ENCODE measurements around the gene CDK5RAP3.
"Not testable (repeated sequence)": the region's sequence is repeated elsewhere in the genome, so short reads cannot be mapped to it uniquely, and the experiment has no call there.

Gene CDK5RAP3

DNA sequence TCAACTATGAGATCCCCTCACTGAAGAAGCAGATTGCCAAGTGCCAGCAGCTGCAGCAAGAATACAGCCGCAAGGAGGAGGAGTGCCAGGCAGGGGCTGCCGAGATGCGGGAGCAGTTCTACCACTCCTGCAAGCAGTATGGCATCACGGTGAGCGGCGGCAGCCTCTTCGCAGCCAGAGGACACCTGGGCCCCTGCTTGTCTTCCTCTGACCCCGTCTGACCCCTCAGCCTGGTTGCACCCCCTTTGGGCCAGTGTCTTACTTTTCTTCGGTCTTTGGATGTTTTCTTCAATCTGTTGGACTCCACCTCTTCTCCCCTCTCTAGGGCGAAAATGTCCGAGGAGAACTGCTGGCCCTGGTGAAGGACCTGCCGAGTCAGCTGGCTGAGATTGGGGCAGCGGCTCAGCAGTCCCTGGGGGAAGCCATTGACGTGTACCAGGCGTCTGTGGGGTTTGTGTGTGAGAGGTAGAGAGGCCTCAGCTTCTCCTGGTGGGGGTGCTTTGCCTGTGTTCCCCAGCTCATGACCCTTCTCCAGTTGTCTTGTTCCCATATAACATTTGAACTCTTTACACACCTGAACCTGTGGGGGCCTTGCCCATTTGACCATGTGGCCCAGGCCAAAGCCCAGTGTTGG, 4.4 kb downstream of the CDK5RAP3 start:
- DNase-seq (ENCODE audit: low read depth in 2 of 2) = no peak

DNA sequence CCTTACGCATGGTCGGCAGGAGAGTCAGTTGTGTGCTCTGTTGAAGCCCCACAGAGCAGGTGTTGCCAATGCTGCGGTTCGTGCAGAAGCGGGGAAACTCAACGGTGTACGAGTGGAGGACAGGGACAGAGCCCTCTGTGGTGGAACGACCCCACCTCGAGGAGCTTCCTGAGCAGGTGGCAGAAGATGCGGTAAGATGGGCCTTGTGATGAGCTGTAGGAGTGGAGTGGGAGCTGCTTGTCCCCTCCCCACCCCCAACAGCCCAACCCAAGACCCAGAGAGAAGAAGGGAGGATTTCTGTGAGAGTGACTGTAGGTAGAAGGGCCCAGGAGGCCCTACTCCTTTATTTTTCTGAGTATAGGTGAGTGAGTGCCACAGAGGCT, 4.9 kb downstream of the CDK5RAP3 start:
- DNase-seq (ENCODE audit: low read depth in 2 of 2) = no peak

DNA sequence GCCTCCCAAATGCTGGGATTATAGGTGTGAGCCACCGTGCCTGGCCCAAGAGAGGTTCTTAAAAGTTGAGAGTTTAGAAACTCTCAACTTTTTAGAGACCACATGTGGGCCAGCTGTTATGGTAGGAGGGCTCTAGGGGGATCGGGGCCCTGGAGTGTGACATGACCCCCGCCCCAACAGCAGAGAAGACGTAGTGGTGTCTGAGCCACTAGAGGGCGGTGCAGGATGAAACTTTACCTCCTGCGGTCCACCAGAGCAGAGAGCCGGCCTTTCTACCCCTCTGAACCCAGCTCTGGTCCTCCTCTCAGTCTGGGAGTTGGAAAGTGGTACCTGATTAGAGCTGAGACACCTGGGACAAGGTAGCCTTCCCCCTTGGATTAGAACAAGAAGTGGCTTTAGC, 7.4 kb downstream of the CDK5RAP3 start:
- DNase-seq (ENCODE audit: low read depth in 2 of 2) = peak in 1 of 2 experiments; percentile 24

DNA sequence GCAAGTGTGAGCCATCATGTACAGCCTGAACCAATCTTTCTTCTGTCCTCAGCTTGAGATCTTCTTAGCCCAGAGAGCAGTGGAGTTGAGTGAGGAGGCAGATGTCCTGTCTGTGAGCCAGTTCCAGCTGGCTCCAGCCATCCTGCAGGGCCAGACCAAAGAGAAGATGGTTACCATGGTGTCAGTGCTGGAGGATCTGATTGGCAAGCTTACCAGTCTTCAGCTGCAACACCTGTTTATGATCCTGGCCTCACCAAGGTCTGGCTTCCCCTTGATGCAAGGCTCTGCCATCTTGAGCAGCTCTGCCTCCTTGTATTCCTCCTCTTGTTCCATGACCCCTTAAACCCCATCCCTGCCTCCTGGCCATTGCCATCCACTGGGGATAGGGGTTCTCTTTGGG, 9.6 kb downstream of the CDK5RAP3 start:
- no peak for DNase-seq (ENCODE audit: low read depth in 2 of 2)

DNA sequence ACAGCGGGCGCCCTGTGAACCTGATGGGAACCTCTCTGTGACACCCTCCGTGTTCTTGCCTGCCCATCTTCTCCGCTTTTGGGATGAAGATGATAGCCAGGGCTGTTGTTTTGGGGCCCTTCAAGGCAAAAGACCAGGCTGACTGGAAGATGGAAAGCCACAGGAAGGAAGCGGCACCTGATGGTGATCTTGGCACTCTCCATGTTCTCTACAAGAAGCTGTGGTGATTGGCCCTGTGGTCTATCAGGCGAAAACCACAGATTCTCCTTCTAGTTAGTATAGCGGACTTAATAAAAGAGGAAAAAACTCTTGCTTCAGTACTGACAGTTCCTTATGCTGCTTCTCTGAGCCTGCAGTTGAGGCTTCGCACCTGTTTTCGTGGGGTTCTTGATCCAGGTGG, 10.5 kb downstream of the CDK5RAP3 start:
- no peak for DNase-seq (ENCODE audit: low read depth in 2 of 2)

DNA sequence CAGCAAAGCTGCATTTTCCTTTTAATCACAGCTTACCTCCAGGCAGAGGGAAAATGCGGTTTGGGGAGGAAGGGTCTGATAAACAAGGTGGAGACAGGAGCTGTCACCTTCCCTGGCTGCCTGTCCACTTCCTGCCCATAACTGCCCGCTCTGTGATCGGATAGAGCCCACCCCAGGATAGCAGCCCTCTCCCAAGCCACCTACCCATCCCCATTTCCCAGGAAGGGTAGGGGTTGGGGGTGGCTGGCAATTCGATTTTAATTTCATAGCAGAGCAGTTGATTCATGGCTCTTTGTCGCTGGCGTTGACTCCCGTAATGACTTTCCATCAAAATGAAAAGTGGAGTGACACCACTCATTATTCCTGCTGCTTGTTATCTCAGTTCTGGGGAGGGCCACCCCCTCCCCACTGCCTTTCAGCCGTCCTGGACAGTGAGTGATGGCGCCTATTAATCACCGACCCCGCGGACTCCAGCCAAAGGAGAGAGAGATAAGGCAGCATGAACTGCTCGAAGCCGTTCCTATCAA, 11.2 kb downstream of the CDK5RAP3 start:
- no peak for DNase-seq (ENCODE audit: low read depth in 2 of 2)

DNA sequence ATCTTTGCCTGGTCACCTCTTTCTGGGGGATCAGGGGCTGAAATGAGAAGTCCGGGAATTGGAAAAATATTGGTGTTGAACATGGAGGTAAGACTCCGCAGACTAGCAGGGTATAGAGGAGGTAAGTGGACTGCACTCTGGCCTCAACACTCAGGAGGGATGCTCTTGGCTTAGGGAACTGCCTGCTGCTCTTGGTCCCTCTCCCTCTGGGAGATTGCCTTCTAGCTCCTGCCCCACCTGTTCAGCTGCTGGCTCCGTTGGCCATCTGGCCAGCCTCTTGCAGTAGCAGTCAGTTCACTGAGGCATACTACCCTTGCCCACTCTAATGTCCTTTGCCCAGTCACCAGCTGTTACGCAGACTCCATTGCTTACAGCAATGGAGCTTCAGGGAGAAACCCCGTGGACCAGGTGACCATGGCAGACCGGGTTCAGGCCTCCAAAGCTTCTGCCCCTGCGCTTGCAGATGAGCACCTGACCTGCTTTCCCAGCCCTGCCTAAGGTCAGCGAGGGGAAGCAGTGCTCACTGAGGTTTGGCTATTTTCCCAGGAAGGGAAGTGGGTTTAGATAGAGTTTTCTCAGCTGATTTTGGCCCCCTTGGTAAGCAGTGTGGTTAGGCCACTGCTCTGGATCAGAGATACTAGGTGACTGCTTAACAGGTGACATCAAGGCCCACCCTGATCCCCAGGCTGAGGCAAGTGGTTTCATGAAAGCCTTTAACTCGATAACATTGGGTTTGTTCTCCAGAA, 11.9 kb downstream of the CDK5RAP3 start:
- no peak for DNase-seq (ENCODE audit: low read depth in 2 of 2)

DNA sequence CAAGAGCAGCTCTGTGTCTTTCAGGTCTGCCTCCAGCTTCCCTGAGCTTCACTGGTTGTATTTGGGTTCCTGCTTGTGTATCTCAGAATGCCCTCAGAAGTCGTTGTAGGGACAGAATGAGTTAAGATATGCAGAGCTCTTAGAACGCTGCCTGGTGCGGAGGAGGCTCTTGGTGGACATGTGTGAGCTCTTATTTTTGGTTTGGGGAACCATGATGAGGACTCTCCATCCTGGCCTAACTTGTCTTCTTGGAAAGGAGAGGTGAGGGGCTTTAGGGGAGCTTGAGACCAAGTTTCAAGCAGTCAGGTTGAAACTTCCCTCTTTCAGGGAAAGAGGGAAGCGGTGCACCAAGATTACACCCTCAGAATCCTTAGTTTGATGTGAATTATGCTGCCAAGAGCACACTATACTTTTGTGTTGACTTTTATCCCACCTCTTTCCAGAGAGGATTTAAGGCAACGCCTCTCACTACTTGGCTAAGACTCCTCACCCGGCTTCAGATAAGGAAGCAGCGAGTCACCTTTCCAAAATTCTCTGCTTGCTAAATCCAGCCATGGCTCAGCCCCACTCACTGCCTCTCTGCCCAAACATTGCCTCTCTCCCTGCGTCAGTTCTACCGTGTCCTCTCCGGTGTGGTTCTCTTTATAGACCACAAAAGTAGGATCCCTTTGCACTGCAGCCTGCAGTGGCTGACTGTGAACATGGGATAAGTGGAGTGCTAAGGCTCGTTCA, 12.7 kb downstream of the CDK5RAP3 start:
- DNase-seq (ENCODE audit: low read depth in 2 of 2) = no peak

DNA sequence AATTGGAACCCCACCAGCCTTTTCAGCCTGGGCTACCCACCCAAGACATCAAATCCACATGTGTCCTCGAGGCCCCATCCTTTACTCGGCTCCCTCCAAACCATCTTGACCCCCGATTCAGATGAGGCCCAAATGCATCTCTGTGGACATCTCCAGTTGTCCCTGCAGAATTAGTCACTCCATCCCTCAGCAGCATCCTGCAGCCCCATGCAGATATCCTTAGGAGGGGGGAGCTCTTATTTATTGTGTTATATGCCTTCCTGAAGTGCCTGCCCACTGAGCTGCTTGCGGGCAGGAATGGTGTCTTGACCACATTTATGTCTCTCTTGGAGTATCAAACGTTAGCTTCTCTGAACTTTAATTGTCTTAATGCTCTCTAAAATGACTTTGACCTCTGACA, 15.6 kb downstream of the CDK5RAP3 start:
- no peak for DNase-seq (ENCODE audit: low read depth in 2 of 2)

DNA sequence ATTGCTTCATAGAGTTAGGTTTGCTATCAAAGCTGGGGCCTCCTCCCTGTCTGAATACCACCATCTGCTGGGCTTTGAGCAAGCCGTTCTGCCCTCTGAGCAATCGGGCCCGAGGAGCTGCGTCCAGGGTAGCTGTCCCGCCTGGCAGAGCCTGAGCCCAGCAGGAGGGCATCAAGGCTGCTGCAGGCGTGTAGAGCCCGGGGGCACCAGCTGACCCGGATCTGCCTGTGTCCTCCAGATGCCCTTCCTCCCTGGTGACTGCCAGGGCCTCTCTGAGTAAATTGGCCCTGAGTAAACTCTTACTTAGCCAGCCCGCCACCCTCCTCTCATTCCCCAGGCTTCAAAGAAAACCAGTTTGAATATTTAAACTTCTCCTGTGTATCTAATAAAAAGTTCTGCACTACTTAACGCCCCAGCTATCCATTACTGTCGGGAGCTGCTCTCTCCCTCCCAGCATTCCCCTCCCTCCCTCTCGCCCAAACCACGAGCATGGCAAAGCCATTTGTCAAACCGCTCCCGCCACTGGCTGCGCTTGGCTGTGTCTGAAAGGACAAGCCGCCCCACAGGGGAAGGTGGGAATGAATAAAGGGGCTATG, 16.4 kb downstream of the CDK5RAP3 start:
- DNase-seq (ENCODE audit: low read depth in 2 of 2) = no peak

DNA sequence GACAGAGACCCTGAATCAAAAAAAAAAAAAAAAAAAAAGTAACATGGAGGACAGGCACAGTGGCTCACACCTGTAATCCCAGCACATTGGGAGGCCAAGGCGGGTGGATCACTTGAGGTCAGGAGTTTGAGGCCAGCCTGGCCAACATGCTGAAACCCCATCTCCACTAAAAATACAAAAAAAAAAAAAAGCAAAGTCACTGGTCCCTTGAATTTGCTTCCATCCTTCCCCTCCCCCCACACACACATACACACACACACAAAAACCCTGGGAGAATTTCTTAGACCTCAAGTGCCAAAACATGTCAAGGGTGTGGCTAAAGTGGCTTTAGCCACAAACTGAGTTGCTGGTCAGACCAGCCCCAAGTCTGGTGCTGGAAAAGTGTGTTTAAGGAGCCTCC, 17.5 kb downstream of the CDK5RAP3 start:
- not testable (repeated sequence) for DNase-seq (ENCODE audit: low read depth in 2 of 2)

DNA sequence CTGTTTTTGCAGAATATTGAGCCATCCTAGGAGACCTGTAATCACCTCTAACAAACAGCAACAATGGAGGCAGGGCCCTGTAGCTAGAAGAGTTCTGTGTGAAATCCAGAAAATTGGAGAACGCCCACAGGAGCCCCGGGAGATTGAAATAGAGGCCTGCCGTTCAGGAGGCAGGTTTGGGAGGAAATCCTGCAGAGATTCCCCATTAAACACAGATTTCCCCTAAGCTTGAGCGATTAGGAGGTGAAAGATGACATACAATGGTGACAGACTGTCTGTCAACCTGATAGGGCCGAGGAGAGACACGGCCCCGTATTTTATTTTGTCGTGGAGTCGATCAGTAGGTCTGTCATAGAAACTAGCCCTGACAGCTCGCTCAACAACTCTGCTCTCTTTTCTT, 18.2 kb downstream of the CDK5RAP3 start:
- DNase-seq (ENCODE audit: low read depth in 2 of 2) = no peak

DNA sequence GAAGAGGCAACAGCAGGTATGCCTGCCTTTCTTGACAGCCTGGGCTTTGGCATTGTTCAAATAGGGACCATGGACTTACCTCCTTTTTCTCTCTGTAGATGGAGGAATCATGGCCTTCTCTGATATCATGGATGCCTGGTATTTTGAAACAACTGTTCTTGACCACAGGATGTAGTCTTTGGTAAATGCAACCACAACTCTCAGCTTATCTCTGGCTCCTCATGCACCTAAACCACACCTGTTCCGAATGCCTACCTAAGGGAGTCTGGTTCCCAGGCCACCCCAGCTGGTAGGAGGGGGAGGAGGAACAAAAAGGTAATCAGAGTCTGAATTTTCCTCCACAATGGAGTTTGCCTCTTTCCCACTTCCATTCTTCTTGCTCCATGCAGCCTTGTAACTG, 18.8 kb downstream of the CDK5RAP3 start:
- DNase-seq (ENCODE audit: low read depth in 2 of 2) = no peak

DNA sequence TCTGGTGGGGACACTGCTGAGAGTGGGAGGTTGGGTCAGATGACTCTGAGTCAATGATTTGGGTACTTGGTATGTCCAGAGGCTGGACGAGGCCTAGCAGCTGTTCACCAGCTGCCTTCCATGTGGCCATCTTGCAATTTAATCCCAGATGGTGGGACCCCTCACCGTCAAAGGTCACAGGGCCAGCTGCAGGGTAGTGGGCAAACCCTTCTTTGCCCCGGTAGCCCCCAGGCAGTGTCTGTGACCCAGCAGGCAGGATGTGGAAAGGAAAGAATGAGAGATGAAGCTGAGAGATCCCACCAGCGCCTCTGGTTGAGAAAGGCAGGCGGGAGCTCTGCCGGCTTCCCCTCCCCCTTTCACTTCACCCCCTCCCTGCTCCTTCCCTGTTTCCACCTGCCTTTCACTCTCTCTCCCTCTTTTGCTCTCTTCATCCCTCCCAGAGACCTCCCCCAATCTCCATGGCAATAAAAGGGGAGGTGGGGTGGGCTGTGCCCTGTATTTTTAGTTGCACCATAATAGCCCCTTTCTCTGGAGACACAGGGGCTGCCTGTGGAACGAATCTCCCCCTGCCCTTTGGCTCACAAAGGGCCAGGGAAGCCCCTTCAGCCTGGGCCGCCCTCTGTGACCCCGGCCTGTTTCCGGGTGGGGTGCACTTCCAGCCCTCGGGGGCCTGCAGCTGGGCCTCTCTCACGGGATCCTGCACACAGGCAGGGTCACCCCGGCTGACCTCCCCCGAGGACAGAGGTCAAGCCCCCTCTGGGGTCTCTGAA, 20.2 kb downstream of the CDK5RAP3 start:
- no peak for DNase-seq (ENCODE audit: low read depth in 2 of 2)

DNA sequence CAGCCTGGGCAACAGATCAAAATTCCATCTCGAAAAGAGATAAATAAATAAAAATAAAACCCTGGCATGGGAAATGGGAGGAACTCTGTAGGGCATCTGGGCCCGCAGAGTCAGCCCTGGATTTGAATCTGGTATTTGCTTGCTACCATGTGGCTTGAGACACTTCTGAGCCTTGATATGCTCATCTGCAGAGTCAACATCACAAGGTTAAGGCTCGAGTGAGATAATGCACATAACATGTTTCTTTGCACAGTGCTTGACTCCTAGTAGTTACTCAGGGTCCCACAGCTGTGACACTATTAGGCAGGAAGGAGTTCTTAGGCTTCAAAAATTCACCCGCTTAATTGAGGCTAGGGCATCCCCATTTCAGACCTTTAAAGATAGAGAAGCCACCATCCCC, 21.3 kb downstream of the CDK5RAP3 start:
- no peak for DNase-seq (ENCODE audit: low read depth in 2 of 2)

DNA sequence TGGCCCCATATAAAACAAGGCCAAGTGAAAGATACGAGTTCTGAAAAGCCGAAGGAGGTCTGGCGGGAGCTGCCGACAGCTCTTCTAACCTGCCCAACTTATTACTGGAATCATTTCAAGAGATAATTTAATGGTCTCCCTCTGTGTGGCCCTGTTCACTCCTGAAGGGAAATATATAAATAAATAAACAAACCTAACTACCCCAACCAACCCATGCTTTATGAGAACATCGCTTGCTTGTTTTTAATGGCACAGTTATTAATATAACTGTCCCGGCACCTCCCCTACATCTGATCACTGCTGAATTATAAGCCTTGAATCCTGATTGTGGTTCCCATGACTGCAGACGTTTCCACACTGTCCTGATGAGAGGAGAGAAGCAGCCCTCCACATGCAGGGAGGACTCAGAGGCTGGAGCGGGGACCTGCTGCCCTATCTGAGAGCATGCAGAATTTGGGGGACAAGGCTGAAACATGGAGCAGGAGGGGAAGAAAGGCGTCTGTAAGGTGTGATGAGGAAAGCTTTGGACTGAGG, 22.2 kb downstream of the CDK5RAP3 start:
- no peak for DNase-seq (ENCODE audit: low read depth in 2 of 2)

DNA sequence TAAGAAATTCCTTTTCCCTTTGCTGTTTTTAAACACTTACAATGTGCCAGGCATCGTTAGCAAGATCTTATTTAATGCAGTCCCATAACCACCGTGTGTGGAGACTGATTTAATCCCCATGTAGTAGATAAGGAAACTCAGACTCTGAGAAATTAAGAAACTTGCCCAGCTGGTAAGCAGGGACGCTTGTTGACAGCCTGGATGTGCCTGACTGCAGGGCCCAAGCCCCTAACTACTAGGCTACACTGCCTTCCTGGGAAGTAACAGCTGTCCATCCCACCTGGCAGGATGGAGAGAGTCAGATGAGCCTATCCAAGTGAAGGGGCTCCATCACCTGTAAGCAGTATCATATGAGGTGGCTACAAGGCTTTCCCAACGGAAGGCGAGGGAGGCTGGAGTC, 23.1 kb downstream of the CDK5RAP3 start:
- DNase-seq (ENCODE audit: low read depth in 2 of 2) = no peak

DNA sequence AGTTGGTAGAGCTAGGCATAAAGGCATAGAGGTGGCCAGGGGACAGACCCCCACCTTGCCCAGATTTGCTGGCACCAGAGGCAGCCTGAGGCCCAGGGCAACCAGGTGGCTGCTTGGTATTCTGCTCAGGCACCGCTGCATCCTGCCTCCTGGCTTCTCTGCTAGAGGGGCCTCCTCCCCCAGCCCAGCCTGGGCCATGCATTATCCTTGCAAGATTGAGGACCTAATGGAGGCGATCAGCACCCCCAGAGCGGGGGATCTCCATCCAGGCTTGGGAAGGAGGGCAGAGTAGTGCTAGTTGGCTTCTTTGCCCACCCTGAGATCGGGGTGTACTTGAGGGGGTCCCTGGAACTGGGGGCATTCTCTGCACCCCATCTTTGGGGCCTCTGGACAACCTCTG, 23.8 kb downstream of the CDK5RAP3 start:
- no peak for DNase-seq (ENCODE audit: low read depth in 2 of 2)

DNA sequence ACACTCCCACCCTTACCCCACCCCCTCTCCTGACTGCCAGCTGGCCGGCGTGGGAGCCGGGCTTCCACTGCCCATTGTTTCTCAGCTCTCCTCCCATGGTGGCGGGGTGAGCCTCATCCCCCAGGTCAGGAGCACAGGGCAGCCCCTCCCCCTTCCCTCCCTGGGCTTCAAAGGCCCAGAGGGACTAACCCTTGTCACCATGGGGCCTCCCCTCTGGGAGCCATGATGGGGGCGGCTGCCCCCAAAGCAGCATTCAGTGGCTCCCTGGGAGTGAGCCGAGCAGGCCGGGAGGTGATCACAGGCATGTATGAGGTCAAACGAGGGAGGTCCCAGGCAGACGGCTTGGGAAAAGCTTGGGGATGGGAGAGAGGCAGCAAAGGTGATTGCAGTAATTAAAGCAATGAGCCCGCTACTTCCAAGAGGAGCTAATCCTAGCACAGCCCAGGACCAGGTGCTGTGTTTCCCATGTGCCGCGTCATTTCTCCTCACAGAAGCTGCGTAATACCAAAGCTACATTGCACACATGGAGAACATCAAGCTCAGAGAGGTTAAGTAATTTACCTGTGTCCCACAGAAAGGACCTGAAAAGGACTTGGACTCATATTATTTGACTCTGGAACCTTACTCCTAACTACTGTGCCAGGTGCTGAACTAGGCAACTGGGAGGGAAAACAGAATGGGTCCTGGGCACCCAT, 24.5 kb downstream of the CDK5RAP3 start:
- no peak for DNase-seq (ENCODE audit: low read depth in 2 of 2)

DNA sequence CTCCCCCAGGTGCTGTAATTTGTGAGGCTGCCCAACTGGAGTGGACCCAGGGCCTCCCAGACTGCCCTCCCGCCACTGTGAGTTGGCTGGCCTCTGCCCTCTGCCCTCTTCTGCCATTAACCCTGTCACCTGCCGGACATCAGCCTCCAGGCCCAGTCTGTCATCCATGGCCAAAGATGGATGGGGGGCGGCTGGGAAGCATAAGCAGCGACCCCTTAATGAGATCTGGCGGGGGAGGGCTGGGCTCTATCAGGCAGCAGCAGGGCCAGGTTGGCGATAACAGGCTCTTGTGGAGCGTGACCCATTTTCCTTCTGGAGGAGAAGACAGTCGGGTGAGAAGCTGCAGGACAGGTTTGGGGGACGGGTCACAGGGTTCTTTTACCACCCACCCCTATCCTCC, 25.3 kb downstream of the CDK5RAP3 start:
- no peak for DNase-seq (ENCODE audit: low read depth in 2 of 2)

DNA sequence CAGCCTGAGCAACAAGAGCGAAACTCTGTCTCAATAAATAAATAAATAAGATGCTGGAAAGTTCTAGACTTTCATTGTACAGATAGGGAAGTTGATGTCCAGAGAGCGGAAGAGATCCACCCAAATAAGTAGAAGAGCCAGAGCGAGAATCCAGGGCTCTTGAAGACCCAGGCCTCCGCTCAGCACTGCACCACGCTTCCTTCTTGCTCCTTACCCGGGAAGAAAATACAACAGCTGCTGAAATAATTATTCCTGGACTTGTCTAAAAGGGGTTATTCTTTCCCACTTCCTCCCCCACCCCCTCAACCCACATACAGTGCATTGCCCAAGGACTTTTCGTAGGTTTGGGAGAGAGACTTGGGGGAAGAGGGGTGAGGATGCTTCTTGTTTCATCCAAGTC, 26.7 kb downstream of the CDK5RAP3 start:
- DNase-seq (ENCODE audit: low read depth in 2 of 2) = no peak
